Stimulated activated CD4-positive, alpha-beta T cell treated with anti-CD3 and anti-CD28 coated beads, Interleukin-2, amount 100 ng/mL, for 48 hours (primary cell): ENCODE results near the gene CNST.

ENCODE experiments used
- DNase-seq, 2 donors: peaks; one replicate each; pipeline ENCODE4 v3.0.0-alpha.2; 2020

Gene CNST

GRCh38 chr1:246566128-246566812, at the start of gene CNST, which contains the start of gene TFB2M:
Gene CNST, plus strand, starts transcription at chr1:246566456. Its CDS starts 25,107 bp downstream, at chr1:246591563.
Gene TFB2M, minus strand, starts transcription at chr1:246566261. Its CDS starts 123 bp downstream, at chr1:246566138.
- peak; percentile 89 to 91 for DNase-seq

GRCh38 chr1:246517391-246517790, 48.9 kb upstream of the CNST start:
- DNase-seq: no peak

GRCh38 chr1:246518456-246519205, 47.6 kb upstream of the CNST start:
- DNase-seq: no peak

- DNase-seq: no peak
Measured at GRCh38 chr1:246519514-246519913, 46.7 kb upstream of the CNST start.

- DNase-seq: no peak
Measured at GRCh38 chr1:246526380-246526779, 39.9 kb upstream of the CNST start.

- DNase-seq: no peak
Measured at GRCh38 chr1:246526915-246527314, 39.3 kb upstream of the CNST start.

GRCh38 chr1:246527402-246528088, 38.7 kb upstream of the CNST start:
- DNase-seq: no peak

- no peak for DNase-seq
Measured at GRCh38 chr1:246528933-246529731, 37.1 kb upstream of the CNST start.

- no peak for DNase-seq
Measured at GRCh38 chr1:246530482-246530881, 35.8 kb upstream of the CNST start.

- DNase-seq: no peak
Measured at GRCh38 chr1:246532519-246532918, 33.7 kb upstream of the CNST start.

- DNase-seq: no peak
Measured at GRCh38 chr1:246533371-246533905, 32.8 kb upstream of the CNST start.

- DNase-seq: no peak
Measured at GRCh38 chr1:246534114-246534513, 32.1 kb upstream of the CNST start.

GRCh38 chr1:246537441-246537840, 28.8 kb upstream of the CNST start:
- no peak for DNase-seq

- no peak for DNase-seq
Measured at GRCh38 chr1:246537887-246538286, 28.4 kb upstream of the CNST start.

GRCh38 chr1:246540738-246541491, 25.3 kb upstream of the CNST start:
- DNase-seq: no peak

- DNase-seq: no peak
Measured at GRCh38 chr1:246544001-246544400, 22.3 kb upstream of the CNST start.

- DNase-seq: no peak
Measured at GRCh38 chr1:246549665-246550064, 16.6 kb upstream of the CNST start.

GRCh38 chr1:246550402-246550801, 15.9 kb upstream of the CNST start:
- DNase-seq: no peak

- no peak for DNase-seq
Measured at GRCh38 chr1:246552110-246552509, 14.1 kb upstream of the CNST start.

GRCh38 chr1:246554201-246554600, 12.1 kb upstream of the CNST start:
- no peak for DNase-seq

- DNase-seq: no peak
Measured at GRCh38 chr1:246558041-246558440, 8.2 kb upstream of the CNST start.

GRCh38 chr1:246559310-246559709, 6.9 kb upstream of the CNST start:
- no peak for DNase-seq
